Epithelial cell of esophagus (primary cell): ENCODE data around the gene PRKG1.
A peak's percentile ranks its signal among the peaks of the same experiment; 100 is the strongest.

Experiments used
- DNase-seq: peaks from one replicate; pipeline ENCODE4 v3.0.0; 2010; ENCODE audit warnings: low read depth
- H3K4me3 ChIP-seq: 2 replicates; pipeline ENCODE4 v1.5.1; 2011; ENCODE audit warnings: mild to moderate bottlenecking, low read length, control low read depth
- CTCF ChIP-seq: IDR thresholded peaks from 2 replicates; pipeline ENCODE4 v1.5.1; 2011; ENCODE audit warnings: low read depth, mild to moderate bottlenecking, low read length, control low read depth, inconsistent platforms; ENCODE audit not compliant: insufficient read depth; ENCODE audit errors: missing control alignments

The PRKG1 gene

GRCh38 chr10:51640120-51640819 lies 566.0 kb downstream of the PRKG1 start:
- H3K4me3 ChIP-seq: no peak overlapping the region
- no peak for TF ChIP-seq CTCF
- DNase-seq: no peak

- H3K4me3 ChIP-seq: no peak overlapping the region
- no peak for DNase-seq
- TF ChIP-seq CTCF: no peak
Measured at GRCh38 chr10:51642581-51642980, 568.3 kb downstream of the PRKG1 start.

GRCh38 chr10:51643734-51644133 lies 569.4 kb downstream of the PRKG1 start:
- no peak for DNase-seq
- TF ChIP-seq CTCF: no peak
- no peak overlapping the region for H3K4me3 ChIP-seq

GRCh38 chr10:51649064-51649463 lies 574.8 kb downstream of the PRKG1 start:
- no peak for DNase-seq
- no peak for TF ChIP-seq CTCF
- H3K4me3 ChIP-seq: no peak overlapping the region

GRCh38 chr10:51651063-51651462 lies 576.8 kb downstream of the PRKG1 start:
- no peak for TF ChIP-seq CTCF
- H3K4me3 ChIP-seq: no peak overlapping the region
- peak; percentile 58 for DNase-seq

- H3K4me3 ChIP-seq: no peak overlapping the region
- no peak for TF ChIP-seq CTCF
- no peak for DNase-seq
Measured at GRCh38 chr10:51653025-51653424, 578.7 kb downstream of the PRKG1 start.

GRCh38 chr10:51654918-51655317 lies 580.6 kb downstream of the PRKG1 start:
- H3K4me3 ChIP-seq: no peak overlapping the region
- TF ChIP-seq CTCF: no peak
- DNase-seq: no peak
